ENCODE measurements around the gene EIF3F.

The EIF3F gene

DNA sequence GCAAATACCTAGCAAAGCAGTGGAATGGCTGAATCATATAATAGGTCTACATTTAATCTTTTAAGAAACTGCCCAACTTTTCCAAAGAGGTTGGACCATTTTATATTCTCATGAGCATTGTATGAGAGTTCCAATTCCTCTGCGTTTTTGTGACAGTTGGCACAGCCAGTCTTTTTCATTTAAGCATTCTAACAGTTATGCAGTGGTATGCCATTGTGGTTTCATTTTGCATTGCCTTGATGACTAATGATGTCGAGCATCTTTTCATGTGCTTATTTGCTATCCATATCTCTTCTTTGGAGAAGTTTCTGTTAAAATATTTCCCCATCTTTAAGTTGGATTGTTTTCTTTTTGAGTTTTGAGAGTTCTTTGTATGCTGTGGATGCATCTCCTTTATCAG is 38.7 kb downstream of the EIF3F start:
- TF ChIP-seq OSR1 (CRISPR knock-in tag; IDR thresholded peaks at IDR 0.05) (no peak), ZNF8 (CRISPR knock-in tag; IDR thresholded peaks at IDR 0.05) (peak; percentile 84), RARB (CRISPR knock-in tag; IDR thresholded peaks at IDR 0.05) (no peak), ISL1 (CRISPR knock-in tag; IDR thresholded peaks at IDR 0.05) (peak; percentile 25; the same call in 1 of the 2 replicates), GLIS3 (CRISPR knock-in tag; IDR thresholded peaks at IDR 0.05) (no peak), TOX (CRISPR knock-in tag; IDR thresholded peaks at IDR 0.05; ENCODE audit: borderline replicate concordance) (no peak)
- TF ChIP-seq, protein P1, sequence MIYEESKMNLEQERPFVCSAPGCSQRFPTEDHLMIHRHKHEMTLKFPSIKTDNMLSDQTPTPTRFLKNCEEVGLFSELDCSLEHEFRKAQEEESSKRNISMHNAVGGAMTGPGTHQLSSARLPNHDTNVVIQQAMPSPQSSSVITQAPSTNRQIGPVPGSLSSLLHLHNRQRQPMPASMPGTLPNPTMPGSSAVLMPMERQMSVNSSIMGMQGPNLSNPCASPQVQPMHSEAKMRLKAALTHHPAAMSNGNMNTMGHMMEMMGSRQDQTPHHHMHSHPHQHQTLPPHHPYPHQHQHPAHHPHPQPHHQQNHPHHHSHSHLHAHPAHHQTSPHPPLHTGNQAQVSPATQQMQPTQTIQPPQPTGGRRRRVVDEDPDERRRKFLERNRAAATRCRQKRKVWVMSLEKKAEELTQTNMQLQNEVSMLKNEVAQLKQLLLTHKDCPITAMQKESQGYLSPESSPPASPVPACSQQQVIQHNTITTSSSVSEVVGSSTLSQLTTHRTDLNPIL (CRISPR knock-in tag; IDR thresholded peaks at IDR 0.05; ENCODE audit: low read depth) = no peak
- TF ChIP-seq, protein P2, sequence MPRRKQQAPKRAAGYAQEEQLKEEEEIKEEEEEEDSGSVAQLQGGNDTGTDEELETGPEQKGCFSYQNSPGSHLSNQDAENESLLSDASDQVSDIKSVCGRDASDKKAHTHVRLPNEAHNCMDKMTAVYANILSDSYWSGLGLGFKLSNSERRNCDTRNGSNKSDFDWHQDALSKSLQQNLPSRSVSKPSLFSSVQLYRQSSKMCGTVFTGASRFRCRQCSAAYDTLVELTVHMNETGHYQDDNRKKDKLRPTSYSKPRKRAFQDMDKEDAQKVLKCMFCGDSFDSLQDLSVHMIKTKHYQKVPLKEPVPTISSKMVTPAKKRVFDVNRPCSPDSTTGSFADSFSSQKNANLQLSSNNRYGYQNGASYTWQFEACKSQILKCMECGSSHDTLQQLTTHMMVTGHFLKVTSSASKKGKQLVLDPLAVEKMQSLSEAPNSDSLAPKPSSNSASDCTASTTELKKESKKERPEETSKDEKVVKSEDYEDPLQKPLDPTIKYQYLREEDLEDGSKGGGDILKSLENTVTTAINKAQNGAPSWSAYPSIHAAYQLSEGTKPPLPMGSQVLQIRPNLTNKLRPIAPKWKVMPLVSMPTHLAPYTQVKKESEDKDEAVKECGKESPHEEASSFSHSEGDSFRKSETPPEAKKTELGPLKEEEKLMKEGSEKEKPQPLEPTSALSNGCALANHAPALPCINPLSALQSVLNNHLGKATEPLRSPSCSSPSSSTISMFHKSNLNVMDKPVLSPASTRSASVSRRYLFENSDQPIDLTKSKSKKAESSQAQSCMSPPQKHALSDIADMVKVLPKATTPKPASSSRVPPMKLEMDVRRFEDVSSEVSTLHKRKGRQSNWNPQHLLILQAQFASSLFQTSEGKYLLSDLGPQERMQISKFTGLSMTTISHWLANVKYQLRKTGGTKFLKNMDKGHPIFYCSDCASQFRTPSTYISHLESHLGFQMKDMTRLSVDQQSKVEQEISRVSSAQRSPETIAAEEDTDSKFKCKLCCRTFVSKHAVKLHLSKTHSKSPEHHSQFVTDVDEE (CRISPR knock-in tag; IDR thresholded peaks at IDR 0.05) = no peak
- peak; percentile 89 for ATAC-seq

DNA sequence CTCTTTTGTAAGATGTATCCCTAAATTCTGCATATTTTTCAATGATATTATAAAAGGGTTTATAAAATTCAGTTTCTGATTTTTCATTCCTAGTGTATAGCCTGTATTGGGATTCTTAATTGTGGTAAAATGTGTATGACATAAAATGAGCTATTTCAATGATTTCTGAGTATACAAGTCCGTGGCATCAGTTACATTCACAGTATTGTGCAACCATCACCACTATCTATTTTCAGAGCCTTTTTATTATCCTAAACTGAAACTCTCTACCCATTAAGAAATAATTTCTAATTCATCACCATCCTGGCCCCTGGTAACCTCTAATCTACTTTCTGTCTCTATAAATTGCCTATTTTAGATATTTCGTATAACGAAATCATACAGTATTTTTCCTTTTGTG is 39.8 kb downstream of the EIF3F start:
- TF ChIP-seq ESRRG (CRISPR knock-in tag; IDR thresholded peaks at IDR 0.05) (no peak), ZNF8 (CRISPR knock-in tag; IDR thresholded peaks at IDR 0.05) (no peak), ISL1 (CRISPR knock-in tag; IDR thresholded peaks at IDR 0.05) (no peak), PPARA (CRISPR knock-in tag; IDR thresholded peaks at IDR 0.05; ENCODE audit: borderline replicate concordance) (no peak), BACH2 (CRISPR knock-in tag; IDR thresholded peaks at IDR 0.05; ENCODE audit: borderline replicate concordance) (no peak), SNAI2 (CRISPR knock-in tag; IDR thresholded peaks at IDR 0.05) (no peak), ZFP3 (CRISPR knock-in tag; IDR thresholded peaks at IDR 0.05) (no peak), TCF4 (CRISPR knock-in tag; IDR thresholded peaks at IDR 0.05; ENCODE audit: borderline replicate concordance) (no peak), GLIS3 (CRISPR knock-in tag; IDR thresholded peaks at IDR 0.05) (no peak), ZFP30 (CRISPR knock-in tag; IDR thresholded peaks at IDR 0.05) (no peak), OSR1 (CRISPR knock-in tag; IDR thresholded peaks at IDR 0.05) (no peak), ZC3H10 (CRISPR knock-in tag; IDR thresholded peaks at IDR 0.05) (no peak), TOX (CRISPR knock-in tag; IDR thresholded peaks at IDR 0.05; ENCODE audit: borderline replicate concordance) (no peak), ARNTL (CRISPR knock-in tag; IDR thresholded peaks at IDR 0.05; ENCODE audit: borderline replicate concordance, low read depth) (no peak), ZNF70 (CRISPR knock-in tag; IDR thresholded peaks at IDR 0.05) (no peak), RARB (CRISPR knock-in tag; IDR thresholded peaks at IDR 0.05) (no peak)
- TF ChIP-seq, protein P3, sequence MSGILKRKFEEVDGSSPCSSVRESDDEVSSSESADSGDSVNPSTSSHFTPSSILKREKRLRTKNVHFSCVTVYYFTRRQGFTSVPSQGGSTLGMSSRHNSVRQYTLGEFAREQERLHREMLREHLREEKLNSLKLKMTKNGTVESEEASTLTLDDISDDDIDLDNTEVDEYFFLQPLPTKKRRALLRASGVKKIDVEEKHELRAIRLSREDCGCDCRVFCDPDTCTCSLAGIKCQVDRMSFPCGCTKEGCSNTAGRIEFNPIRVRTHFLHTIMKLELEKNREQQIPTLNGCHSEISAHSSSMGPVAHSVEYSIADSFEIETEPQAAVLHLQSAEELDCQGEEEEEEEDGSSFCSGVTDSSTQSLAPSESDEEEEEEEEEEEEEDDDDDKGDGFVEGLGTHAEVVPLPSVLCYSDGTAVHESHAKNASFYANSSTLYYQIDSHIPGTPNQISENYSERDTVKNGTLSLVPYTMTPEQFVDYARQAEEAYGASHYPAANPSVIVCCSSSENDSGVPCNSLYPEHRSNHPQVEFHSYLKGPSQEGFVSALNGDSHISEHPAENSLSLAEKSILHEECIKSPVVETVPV (CRISPR knock-in tag; IDR thresholded peaks at IDR 0.05) = no peak
- TF ChIP-seq, protein P1 (CRISPR knock-in tag; IDR thresholded peaks at IDR 0.05; ENCODE audit: low read depth) = no peak
- TF ChIP-seq, protein P2 (CRISPR knock-in tag; IDR thresholded peaks at IDR 0.05) = no peak
- TF ChIP-seq, protein P4, sequence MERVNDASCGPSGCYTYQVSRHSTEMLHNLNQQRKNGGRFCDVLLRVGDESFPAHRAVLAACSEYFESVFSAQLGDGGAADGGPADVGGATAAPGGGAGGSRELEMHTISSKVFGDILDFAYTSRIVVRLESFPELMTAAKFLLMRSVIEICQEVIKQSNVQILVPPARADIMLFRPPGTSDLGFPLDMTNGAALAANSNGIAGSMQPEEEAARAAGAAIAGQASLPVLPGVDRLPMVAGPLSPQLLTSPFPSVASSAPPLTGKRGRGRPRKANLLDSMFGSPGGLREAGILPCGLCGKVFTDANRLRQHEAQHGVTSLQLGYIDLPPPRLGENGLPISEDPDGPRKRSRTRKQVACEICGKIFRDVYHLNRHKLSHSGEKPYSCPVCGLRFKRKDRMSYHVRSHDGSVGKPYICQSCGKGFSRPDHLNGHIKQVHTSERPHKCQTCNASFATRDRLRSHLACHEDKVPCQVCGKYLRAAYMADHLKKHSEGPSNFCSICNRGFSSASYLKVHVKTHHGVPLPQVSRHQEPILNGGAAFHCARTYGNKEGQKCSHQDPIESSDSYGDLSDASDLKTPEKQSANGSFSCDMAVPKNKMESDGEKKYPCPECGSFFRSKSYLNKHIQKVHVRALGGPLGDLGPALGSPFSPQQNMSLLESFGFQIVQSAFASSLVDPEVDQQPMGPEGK (CRISPR knock-in tag; IDR thresholded peaks at IDR 0.05; ENCODE audit: borderline replicate concordance) = no peak
- ATAC-seq = no peak
